Activated T-helper 1 cell treated with Interleukin-2 at 50 U/mL for 16 hours (primary cell): ENCODE results near the gene MTHFD1L.
"Not testable (repeated sequence)": the region's sequence is repeated elsewhere in the genome, so short reads cannot be mapped to it uniquely, and the experiment has no call there.

Source experiments
- DNase-seq: peaks from one replicate; pipeline ENCODE4 v3.0.0-alpha.2; 2020; ENCODE audit warnings: low read depth

MTHFD1L gene

GRCh38 chr6:151123641-151124040 is 258.1 kb downstream of the MTHFD1L start:
- DNase-seq, result not testable (repeated sequence)

GRCh38 chr6:151125242-151125641 is 259.7 kb downstream of the MTHFD1L start:
- not testable (repeated sequence) for DNase-seq

- DNase-seq, result not testable (repeated sequence)
These were observed 260.3 kb downstream of the MTHFD1L start for GRCh38 chr6:151125651-151126416.

- DNase-seq, result not testable (repeated sequence)
These were observed 260.9 kb downstream of the MTHFD1L start for GRCh38 chr6:151126417-151126724.

GRCh38 chr6:151127133-151127798 is 261.8 kb downstream of the MTHFD1L start:
- not testable (repeated sequence) for DNase-seq

- DNase-seq, result no peak
These were observed 263.4 kb downstream of the MTHFD1L start for GRCh38 chr6:151128763-151129370.

- no peak for DNase-seq
These were observed 264.8 kb downstream of the MTHFD1L start for GRCh38 chr6:151130329-151130728.

GRCh38 chr6:151131324-151132007 is 266.0 kb downstream of the MTHFD1L start:
- DNase-seq, result no peak

GRCh38 chr6:151136141-151136755 is 270.7 kb downstream of the MTHFD1L start:
- no peak for DNase-seq

GRCh38 chr6:151137542-151137941 is 272.0 kb downstream of the MTHFD1L start:
- no peak for DNase-seq

GRCh38 chr6:151139524-151139923 is 274.0 kb downstream of the MTHFD1L start:
- DNase-seq, result no peak

GRCh38 chr6:151140767-151141166 is 275.3 kb downstream of the MTHFD1L start:
- DNase-seq, result no peak

GRCh38 chr6:151141685-151142084 is 276.2 kb downstream of the MTHFD1L start:
- no peak for DNase-seq

GRCh38 chr6:151142676-151143075 is 277.2 kb downstream of the MTHFD1L start:
- no peak for DNase-seq

- DNase-seq, result no peak
These were observed 277.8 kb downstream of the MTHFD1L start for GRCh38 chr6:151143337-151143736.

GRCh38 chr6:151143806-151144205 is 278.3 kb downstream of the MTHFD1L start:
- no peak for DNase-seq

- DNase-seq, result no peak
These were observed 281.8 kb downstream of the MTHFD1L start for GRCh38 chr6:151147118-151147832.

GRCh38 chr6:151148111-151148510 is 282.6 kb downstream of the MTHFD1L start:
- no peak for DNase-seq

- no peak for DNase-seq
These were observed 284.3 kb downstream of the MTHFD1L start for GRCh38 chr6:151149793-151150192.
